ENCODE measurements around the gene SLC30A7.

Gene SLC30A7

DNA sequence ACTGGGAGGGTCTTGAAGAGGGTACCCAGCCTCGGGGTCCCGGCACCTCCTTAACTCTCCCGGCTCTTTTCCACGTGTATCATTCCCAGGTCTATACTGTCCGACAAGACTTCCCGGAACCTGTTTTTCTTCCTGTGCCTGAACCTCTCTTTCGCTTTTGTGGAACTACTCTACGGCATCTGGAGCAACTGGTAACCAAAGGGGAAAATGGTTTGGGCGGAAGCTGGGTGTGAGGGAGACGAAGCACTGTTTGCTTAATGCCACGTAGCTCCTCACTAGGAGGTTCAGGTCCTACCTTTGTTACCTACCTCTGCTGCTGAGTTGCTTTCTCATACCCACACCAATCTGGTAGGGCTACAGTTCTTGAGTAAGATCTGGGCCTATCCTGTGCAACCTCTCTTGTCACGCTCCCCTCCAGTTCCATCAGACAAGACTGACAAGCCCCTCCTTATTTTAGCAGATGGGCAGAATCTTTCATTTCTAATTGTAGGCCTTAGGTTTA, 642 bp downstream of the SLC30A7 start:
- no peak for TF ChIP-seq CTCF (IDR thresholded peaks at IDR 0.05; ENCODE audit: control extremely low read depth, extremely low read depth, low read depth, missing control alignments)
- POLR2A ChIA-PET, result interaction anchor here (0.6 kb wide), 1 partner anchor 475 kb away, joined by 3 read pairs; no protein-coding TSS in a partner anchor
- CTCF ChIA-PET, result interaction anchor here (0.7 to 1.8 kb wide), 5 partner anchors 12 to 413 kb away, joined by 3 to 6 read pairs (median 4); no protein-coding TSS in a partner anchor
- DNase-seq (ENCODE audit: extremely low spot score), result peak; percentile 47

DNA sequence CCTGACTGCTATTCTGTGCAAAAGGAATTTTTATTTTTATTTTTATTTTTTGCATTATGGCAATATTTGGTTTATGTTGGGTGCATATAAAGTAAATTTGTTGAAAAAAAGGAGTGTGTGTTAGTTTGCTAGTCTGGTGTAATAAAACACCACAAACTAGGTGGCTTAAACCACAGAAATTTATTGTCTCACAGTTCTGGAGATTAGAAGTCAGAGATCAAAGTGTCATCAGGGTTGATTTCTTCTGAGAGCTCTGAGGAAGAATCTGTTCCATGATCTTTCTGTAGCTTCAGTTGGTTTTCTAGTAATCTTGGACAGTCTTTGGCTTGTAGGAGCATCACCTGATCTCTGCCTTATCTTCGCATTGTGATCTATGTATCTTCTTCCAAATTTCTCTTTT, 6.5 kb downstream of the SLC30A7 start:
- ChIA-PET CTCF (interaction anchor here (1.4 to 1.7 kb wide), 2 partner anchors 388 to 443 kb away, joined by 3 to 4 read pairs; no protein-coding TSS in a partner anchor), POLR2A (no interaction called here)
- TF ChIP-seq CTCF (IDR thresholded peaks at IDR 0.05; ENCODE audit: control extremely low read depth, extremely low read depth, low read depth, missing control alignments), result no peak
- DNase-seq (ENCODE audit: extremely low spot score), result no peak

GRCh38 chr1:100903777-100904176, 7.9 kb downstream of the SLC30A7 start:
- no peak for DNase-seq (ENCODE audit: extremely low spot score)
- no peak for TF ChIP-seq CTCF (IDR thresholded peaks at IDR 0.05; ENCODE audit: control extremely low read depth, extremely low read depth, low read depth, missing control alignments)
- CTCF ChIA-PET, result interaction anchor here (1.0 kb wide), 1 partner anchor 341 kb away, joined by 3 read pairs; no protein-coding TSS in a partner anchor
- POLR2A ChIA-PET, result no interaction called here

GRCh38 chr1:100904528-100904927, 8.6 kb downstream of the SLC30A7 start:
- CTCF ChIA-PET, result interaction anchor here (0.9 to 1.6 kb wide), 3 partner anchors 11 to 340 kb away, joined by 3 to 4 read pairs (median 3); no protein-coding TSS in a partner anchor
- TF ChIP-seq CTCF (IDR thresholded peaks at IDR 0.05; ENCODE audit: control extremely low read depth, extremely low read depth, low read depth, missing control alignments), result no peak
- DNase-seq (ENCODE audit: extremely low spot score), result no peak
- POLR2A ChIA-PET, result no interaction called here

DNA sequence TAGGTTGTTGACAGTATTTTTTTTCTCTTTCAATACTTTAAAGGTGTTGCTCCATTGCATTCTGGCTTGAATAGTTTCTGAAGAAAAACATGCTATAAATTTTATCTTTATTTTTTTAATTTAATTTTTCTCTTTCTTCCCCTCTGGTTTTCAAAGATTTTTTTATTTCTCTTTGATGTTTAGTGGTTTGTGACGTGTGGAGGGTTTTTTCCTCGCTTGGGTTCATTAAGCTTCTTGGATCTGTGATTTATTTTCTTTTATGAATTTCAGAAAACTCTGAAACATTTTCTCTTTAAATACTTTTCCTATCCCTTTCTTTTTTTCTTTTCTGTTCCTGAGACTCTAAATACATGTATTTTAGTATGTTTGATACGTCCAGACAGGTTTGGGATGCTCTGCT, 9.3 kb downstream of the SLC30A7 start:
- TF ChIP-seq CTCF (IDR thresholded peaks at IDR 0.05; ENCODE audit: control extremely low read depth, extremely low read depth, low read depth, missing control alignments), result no peak
- DNase-seq (ENCODE audit: extremely low spot score), result no peak
- ChIA-PET CTCF (interaction anchor here (1.6 to 2.1 kb wide), 2 partner anchors 10 to 404 kb away, joined by 4 to 5 read pairs; no protein-coding TSS in a partner anchor), POLR2A (no interaction called here)

- TF ChIP-seq CTCF (IDR thresholded peaks at IDR 0.05; ENCODE audit: control extremely low read depth, extremely low read depth, low read depth, missing control alignments), result no peak
- POLR2A ChIA-PET, result no interaction called here
- no peak for DNase-seq (ENCODE audit: extremely low spot score)
- CTCF ChIA-PET, result interaction anchor here (0.9 to 4.3 kb wide), 6 partner anchors 13 to 457 kb away, joined by 3 to 34 read pairs (median 4); partner anchors contain the start of gene EXTL2
These were observed 12.0 kb downstream of the SLC30A7 start for GRCh38 chr1:100907887-100908286.
